Testis (tissue), 2 donors: ENCODE data around the gene CMTM8.

Experiments
- POLR2A ChIP-seq: fragments of 450-650 bp; IDR thresholded peaks from one replicate; pipeline ENCODE4 v1.6.1; 2017; ENCODE audit warnings: antibody characterized with exemption, mild to moderate bottlenecking, moderate library complexity
- TF ChIP-seq, protein P1 (sequence below), 3 experiments: fragments of 450-650 bp in 2 of 3; fragments of 200-600 bp in 1 of 3; sonication (generic) in 1 of 3; IDR thresholded peaks; one replicate each; pipeline ENCODE4 v1.5.1; 2016 to 2019; ENCODE audit warnings: antibody characterized with exemption in 3 of 3, mild to moderate bottlenecking in 2 of 3, moderate library complexity in 1 of 3

GRCh38 chr3:32257641-32258438 lies 19.4 kb downstream of the CMTM8 start:
- TF ChIP-seq, protein P1, sequence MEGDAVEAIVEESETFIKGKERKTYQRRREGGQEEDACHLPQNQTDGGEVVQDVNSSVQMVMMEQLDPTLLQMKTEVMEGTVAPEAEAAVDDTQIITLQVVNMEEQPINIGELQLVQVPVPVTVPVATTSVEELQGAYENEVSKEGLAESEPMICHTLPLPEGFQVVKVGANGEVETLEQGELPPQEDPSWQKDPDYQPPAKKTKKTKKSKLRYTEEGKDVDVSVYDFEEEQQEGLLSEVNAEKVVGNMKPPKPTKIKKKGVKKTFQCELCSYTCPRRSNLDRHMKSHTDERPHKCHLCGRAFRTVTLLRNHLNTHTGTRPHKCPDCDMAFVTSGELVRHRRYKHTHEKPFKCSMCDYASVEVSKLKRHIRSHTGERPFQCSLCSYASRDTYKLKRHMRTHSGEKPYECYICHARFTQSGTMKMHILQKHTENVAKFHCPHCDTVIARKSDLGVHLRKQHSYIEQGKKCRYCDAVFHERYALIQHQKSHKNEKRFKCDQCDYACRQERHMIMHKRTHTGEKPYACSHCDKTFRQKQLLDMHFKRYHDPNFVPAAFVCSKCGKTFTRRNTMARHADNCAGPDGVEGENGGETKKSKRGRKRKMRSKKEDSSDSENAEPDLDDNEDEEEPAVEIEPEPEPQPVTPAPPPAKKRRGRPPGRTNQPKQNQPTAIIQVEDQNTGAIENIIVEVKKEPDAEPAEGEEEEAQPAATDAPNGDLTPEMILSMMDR (IDR thresholded peaks at IDR 0.05) = no peak
- TF ChIP-seq POLR2A = no peak
